Measurements from ENCODE around the gene HINFP.
A peak's percentile ranks its signal among the peaks of the same experiment; 100 is the strongest.
"Not testable (repeated sequence)": the region's sequence is repeated elsewhere in the genome, so short reads cannot be mapped to it uniquely, and the experiment has no call there.

HINFP gene

DNA sequence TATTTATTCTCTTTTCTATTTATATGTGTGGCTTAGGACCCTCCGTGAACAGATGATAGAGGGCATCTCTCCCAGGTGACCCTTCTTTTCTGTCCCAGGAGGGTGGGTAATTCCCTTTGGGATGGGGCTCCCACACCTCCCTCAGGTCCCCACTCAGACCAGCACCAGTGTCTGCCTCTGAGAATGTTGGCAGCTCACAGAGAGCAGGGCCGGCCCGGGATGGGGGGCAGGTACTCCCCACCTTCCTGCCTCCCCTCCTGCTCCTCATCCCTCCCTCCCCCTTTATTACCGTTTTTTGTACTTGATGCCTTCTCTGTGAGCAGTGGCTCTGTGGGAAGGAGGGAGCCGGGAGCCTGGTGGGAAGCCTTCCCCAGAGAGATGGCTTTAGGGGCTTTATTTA lies 4.8 kb upstream of the HINFP start:
- FAIRE-seq: no peak
- DNase-seq (ENCODE audit: low spot score): no peak

DNA sequence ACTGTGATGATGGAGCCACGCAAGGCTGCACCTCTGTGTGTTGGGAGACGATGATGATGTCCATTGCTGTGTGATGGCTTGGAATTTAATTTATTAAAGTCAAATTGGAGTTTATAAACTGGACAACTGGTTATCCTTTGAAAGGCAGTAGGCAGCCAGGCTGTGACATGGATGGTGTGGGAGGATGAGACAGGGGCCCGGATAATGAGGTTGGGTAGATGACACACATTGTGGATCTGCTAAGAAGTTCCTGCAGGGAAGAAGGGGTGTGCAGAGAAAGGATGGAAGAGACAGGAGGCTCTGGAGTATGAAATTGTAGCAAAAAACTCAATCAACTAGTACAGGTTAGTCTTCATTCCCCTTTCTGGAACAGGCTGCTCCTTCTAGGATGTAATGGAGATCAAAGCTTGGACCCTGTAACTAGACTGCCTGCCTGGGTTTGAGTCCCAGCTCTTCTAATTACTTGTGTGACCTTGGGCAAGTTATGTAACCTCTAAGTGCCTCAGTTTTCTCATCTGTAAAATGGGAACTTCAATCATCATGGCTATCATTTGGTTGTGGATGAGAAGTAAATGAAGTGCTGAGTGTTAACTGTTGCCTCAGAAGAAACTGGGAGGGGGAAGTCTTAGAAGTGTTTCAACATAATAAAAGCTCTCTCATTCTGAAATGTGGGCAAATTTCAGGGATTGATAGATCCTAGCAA lies 4.2 kb upstream of the HINFP start:
- no peak for FAIRE-seq
- DNase-seq (ENCODE audit: low spot score): no peak

DNA sequence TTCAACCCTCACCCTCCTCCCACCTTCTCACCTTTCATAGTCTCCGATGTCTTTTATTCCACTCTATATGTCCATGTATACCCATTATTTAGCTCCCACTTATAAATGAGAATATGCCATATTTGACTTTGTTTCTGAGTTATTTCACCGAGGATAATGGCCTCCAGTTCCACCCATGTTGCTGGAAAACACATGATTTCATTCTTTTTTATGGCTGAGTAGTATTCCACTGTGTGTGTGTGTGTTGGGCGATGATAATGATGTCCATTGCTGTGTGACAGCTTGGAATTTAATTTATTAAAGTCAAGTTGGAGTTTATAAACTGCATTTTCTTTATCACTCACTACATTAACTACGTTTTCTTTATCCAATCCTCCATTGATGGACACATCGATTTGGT lies 3.2 kb upstream of the HINFP start:
- FAIRE-seq (no peak), DNase-seq (ENCODE audit: low spot score) (no peak)

DNA sequence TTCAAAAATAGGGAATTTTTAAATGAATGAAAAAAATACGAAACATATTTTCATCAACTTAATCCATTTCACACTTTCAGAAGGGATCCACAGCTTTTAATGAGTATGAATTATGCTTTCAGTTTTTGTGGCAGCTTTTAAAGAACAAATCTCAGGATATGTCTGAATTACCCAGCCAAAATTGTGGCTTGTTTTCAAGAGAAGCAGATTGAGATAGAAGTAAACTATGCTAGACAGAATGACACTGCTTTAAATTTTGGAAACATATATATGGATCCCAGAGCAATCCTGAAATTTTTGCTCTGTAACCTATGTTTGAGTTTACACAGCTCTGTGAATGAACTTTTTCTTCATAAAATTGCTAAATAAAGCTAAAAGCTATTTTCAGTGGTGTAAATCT lies 2.4 kb upstream of the HINFP start:
- FAIRE-seq (no peak), DNase-seq (ENCODE audit: low spot score) (no peak)

DNA sequence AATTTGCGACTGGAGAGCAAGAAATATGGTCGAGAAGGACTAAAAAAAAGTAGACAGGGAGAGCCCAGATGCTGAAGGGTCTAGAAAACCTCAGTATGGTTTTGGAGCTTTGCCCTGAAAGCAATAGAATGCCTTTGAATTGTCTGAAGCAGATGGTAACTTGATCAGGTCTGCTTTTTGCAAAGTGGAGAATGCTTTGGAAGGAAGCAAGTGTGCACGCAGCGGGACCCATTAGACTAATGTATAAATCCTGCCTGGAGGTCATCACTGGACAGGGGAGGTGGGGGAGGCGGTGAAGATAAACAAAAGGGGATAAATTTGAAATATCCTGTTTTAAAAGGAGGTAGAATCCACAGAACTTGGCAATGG lies 757 bp upstream of the HINFP start:
- DNase-seq (ENCODE audit: low spot score) (no peak), FAIRE-seq (no peak)

DNA sequence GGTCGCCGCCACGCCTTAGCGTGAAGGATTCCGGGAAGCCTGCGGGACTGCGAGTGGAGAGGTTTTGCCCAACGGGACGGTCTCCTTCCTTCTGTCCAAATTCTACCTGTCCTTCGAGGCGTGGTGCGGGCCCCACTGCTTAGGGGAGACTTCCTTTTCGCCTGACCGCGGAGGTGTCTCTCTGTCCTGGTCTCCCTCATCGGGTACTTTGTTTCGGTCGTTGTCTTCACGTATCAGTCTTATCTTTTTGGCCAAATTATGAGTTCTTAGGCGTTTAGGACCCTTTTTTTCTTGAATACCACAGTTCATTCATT lies 388 bp downstream of the HINFP start:
- DNase-seq (ENCODE audit: low spot score) (no peak), FAIRE-seq (no peak)

DNA sequence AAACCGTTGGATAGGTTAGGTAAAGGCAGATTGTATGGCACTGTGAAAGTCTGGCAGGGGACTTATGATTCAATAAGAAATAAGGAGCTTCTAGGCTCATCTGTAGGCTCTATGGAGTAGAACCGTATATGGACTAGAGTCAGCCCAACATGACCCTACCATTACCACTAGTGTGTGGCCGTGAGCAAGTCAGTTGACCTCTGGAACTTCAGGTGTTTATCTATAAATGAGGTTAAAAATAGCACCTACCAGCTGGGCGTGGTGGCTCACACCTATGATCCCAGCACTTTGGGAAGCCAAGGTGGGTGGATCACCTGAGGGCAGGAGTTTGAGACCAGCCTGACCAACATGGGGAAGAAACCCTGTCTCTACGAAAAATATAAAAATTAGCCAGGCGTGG lies 4.4 kb downstream of the HINFP start:
- FAIRE-seq (no peak), DNase-seq (ENCODE audit: low spot score) (no peak)

DNA sequence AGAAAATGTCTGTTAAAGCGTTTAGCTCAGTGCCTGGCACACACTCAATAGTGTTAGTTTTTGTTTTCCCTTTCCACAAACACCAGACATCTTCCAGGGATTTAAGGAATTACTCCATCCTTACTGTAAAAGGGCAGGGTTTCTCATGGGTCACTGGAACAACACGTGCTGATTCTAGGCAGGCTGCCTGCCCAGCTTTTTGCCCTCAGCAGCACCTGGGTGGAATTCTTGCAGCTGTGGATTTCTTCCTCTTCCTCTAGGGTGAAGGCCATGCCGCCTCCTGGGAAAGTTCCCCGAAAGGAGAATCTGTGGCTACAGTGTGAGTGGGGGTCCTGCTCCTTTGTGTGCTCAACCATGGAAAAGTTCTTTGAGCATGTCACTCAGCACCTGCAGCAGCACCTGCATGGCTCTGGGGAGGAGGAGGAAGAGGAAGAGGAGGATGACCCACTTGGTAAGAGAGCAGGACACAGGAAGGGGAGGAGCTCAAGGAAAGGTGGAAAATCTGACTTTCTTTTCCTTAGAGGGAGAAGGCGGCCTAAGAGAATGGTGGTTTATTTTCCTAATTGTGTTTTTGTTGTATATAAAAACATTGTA lies 5.4 kb downstream of the HINFP start:
- FAIRE-seq (no peak), DNase-seq (ENCODE audit: low spot score) (no peak)

DNA sequence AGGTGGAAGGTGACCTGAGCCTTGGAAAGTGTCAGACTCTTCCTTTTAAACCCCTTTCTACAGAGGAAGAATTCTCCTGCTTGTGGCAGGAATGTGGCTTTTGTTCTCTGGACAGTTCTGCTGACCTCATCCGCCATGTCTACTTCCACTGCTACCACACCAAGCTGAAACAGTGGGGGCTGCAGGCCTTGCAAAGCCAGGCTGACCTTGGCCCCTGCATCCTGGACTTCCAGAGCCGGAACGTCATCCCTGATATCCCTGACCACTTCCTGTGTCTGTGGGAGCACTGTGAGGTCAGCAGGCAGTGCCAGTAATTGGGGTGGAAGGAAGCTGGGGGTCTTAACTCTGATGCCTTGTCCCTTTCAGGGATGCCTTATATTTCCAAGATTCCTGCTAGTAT lies 9.3 kb downstream of the HINFP start:
- no peak for DNase-seq (ENCODE audit: low spot score)
- FAIRE-seq: no peak

DNA sequence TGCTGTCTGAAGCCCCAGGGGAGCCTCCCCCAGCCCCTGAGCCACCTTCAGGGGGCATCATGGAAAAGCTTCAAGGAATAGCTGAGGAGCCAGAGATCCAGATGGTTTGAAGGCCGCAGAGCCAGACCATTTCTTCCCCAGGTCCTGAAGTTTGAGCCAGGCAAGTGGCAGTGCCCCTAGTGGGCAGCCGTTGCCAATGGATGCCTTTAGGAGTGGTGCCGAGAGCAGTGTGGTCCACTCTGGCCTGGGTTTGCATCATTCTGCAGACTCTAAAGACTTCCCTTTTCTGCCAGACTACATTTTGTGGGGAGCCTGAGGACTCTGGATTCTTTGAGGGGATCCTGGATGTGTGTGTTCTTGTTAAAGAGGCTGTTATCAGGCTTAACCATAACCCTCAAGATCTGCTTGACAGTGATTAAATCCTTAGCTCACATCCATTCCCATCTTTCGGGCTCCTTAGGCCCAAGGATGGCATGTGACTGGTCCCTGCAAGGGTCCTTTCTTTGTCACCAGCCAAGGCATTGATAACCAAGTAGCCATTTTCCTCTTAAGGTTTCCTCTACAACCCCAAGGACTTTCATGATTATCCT lies 13.1 kb downstream of the HINFP start:
- FAIRE-seq (no peak), DNase-seq (ENCODE audit: low spot score) (no peak)

DNA sequence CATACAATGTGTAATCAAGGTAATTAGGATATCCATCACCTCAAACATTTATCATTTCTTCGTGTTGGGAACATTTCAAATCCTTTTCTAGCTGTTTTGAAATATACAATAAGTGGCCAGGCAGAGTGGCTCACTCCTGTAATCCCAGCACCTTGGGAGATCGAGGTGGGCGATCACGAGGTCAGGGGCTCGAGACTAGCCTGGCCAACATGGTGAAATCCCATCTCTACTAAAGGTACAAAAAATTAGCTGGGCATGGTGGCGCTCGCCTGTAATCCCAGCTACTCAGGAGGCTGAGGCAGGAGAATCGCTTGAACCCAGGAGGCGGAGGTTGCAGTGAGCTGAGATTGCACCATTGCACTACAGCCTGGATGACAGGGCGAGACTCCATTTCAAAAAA lies 17.9 kb downstream of the HINFP start:
- not testable (repeated sequence) for FAIRE-seq; DNase-seq (ENCODE audit: low spot score)

DNA sequence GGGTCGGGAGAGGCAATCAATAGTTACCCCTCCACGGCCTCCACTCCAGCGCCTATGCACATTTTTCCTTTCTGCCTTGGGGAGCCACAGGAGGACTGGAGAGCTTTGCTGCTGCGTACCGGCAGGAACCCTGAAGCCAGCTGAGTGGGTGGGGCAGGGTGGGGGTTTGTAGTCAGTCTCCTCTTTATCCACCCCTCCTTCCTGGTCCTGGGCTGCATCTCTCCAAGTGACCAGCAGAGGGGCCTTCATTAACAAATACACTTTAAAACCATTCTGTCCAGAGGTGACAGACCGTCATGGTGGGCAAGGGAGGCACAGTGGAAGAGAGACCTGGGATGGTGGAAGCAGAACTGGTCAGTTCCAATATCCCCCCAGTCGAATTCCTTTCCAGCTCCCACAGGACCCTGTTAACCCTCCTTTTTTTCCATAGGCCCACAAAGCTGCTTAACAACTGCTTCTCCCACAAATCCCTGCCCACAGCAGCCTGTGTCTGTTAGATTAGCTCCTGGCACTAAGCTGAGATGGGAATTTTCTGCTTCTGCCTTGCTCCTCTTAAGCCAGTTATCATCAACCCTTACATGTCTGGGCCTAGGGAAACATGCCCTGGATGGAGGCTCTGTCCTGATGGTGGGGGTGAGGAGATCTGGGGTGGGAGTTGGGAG lies 23.6 kb downstream of the HINFP start:
- DNase-seq (ENCODE audit: low spot score) (peak; percentile 80), FAIRE-seq (no peak)

DNA sequence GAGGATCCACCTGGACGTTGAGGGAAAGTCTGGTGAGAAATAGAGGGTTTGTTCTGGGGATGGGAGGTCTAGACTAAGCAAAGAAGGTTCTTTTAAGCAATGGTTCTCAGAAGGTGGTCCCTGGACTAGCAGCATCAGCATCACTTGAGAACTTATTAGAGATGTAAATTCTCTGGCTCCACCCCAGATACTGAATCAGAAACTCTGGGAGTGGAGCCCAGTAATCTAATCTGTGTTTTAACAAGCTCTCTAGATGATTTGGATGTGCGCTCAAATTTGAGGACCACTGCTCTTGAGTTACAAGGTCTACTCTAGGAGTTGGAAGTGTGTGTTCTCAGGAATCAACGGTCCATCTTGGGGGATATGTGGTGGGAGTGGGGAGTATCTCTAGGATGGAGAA lies 24.2 kb downstream of the HINFP start:
- DNase-seq (ENCODE audit: low spot score) (no peak), FAIRE-seq (no peak)

DNA sequence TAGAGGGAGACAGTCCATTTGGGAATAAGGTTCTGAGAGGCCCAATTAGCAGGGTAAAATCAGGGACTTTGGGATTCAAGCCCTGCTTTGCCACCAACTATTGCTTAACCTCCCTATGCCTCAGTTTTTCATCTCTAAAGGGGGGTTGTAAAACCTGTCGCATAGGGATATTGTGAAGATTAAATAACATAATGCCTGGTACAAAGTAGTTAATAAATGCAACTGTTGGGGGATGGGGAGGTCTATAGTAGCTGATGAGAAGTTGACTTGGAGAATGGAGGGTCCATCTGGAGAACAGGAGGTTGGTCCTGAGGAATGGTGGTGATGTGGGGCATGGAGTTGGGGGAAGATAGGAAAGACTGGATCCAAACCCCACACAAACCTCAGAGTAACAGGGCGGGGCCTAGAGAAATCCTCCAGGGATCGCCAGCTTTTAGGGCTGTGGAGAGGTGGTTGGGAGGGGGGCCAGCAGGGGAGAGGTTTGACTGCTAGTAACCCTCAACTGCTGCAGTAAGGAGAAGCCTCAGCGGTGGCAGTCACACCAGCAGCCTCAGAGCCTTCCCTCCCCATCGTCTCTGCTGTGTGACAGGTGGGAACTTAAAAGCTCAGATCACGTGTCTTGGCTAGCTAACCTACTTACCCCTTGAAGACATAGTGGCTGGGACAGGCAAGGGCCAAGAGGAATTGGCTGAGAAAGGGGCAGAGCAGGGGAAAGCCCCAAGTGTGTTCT lies 26.4 kb downstream of the HINFP start:
- FAIRE-seq (no peak), DNase-seq (ENCODE audit: low spot score) (no peak)

DNA sequence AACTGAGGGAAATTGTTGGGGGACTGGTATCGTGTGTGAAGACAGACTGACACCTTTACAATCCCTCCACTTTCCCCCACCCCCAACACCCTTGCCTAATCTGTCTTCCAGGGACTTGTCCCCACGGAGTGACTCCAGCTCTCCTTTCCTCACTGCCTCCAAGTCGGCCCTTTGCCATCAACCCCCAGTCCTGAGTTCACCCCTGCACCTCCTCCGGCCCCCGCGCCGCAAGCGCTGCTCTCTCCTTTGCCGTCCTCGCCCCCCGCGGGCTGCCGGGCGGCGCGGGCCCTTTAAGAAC lies 27.3 kb downstream of the HINFP start:
- no peak for DNase-seq (ENCODE audit: low spot score)
- FAIRE-seq: no peak

DNA sequence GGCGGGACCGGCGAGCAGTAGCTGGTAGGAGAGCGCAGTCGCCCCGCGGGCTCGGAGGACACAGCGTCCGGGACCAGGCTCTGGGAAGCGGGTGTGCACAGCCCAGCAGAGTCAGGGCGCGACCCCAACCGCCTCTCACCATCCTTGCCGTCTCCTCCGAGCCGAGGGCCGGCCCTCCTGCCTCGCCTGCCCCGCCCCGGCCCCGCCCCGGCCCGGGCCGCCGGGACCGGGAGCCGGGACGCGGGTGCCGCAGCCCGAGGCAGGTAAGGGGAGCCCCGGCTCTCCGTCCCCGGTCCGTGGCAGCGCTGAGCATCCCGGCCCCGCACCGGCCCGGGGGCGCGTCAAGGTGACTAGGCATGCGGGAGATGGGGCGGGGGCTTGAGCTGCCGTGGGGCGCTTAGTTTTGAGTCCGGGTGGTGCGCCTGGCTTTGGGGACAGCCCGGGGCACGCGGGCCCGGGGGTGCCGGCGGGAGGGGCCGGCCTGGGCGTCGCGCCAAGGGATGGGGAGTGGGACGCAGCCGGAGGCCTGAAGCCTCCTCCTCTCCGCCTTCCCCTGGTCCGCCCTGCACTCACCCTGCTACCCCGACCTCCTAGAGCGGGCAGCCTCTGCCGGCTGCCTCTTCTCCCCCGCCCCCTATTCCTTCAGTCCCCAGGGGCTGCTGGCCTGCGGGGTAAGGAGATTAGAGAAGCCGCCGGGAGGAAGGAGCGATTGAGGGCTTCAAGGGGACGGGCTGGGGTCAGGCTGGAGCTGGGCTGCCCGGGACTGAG lies 27.8 kb downstream of the HINFP start, which contains the start of gene ABCG4:
TSS of gene ABCG4 (plus strand) at position 35 of the 768 bp plus-strand sequence. CDS start 914 bp downstream, outside the sequence.
- DNase-seq (ENCODE audit: low spot score) (peak; percentile 34), FAIRE-seq (no peak)

DNA sequence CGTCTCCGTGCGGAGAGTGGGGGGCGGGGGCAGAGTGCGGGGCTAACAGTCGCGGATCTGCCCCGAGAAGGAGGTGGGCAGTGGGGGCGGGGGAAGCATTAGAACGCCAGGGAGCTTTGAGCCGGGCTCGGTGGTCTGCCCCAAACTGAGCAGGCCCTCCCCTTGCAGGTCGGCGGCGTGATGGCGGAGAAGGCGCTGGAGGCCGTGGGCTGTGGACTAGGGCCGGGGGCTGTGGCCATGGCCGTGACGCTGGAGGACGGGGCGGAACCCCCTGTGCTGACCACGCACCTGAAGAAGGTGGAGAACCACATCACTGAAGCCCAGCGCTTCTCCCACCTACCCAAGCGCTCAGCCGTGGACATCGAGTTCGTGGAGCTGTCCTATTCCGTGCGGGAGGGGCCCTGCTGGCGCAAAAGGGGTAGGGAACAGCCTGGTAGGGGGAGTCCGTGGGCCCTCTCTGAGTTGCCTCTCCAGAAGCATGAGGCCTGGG lies 28.5 kb downstream of the HINFP start:
- DNase-seq (ENCODE audit: low spot score): no peak
- no peak for FAIRE-seq

DNA sequence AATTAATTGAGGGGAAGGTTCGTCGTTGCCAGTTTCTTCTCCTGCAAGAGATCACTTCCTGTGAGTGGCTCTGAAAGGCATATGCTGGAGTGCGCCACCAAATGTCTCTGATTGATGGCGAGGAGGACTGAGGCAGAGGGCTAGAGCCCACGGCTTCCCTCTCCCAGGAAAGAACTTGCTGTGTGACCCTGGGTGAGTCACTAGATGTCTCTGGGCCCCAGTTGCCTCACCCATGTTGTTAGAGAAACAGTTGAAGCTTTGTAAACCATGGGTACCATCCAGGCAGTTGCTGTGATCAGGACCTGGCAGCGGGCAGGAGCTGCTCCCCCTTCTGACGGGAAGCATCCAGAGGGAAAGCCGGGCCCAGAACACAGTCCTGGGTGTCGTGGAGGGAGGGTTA lies 30.7 kb downstream of the HINFP start:
- DNase-seq (ENCODE audit: low spot score) (no peak), FAIRE-seq (no peak)

DNA sequence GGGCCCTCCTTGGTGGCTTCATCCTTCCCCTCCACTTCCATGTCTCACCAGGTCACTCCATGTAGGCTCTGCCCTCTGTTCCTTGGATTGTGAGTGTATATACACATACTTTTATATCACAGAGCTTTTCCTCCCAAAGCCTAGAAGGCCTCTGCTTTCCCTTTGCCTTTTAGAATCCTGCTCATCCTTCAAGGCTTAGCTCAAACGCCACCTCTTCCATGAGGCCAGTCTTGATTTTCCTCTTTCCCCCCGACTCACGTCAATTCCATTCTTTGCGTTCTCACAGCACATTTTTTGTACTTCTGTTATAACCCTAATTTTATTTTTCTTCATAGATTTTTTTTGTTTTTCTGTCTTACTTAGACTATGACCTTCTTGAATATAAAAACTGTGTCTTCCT lies 31.2 kb downstream of the HINFP start:
- FAIRE-seq (no peak), DNase-seq (ENCODE audit: low spot score) (no peak)

DNA sequence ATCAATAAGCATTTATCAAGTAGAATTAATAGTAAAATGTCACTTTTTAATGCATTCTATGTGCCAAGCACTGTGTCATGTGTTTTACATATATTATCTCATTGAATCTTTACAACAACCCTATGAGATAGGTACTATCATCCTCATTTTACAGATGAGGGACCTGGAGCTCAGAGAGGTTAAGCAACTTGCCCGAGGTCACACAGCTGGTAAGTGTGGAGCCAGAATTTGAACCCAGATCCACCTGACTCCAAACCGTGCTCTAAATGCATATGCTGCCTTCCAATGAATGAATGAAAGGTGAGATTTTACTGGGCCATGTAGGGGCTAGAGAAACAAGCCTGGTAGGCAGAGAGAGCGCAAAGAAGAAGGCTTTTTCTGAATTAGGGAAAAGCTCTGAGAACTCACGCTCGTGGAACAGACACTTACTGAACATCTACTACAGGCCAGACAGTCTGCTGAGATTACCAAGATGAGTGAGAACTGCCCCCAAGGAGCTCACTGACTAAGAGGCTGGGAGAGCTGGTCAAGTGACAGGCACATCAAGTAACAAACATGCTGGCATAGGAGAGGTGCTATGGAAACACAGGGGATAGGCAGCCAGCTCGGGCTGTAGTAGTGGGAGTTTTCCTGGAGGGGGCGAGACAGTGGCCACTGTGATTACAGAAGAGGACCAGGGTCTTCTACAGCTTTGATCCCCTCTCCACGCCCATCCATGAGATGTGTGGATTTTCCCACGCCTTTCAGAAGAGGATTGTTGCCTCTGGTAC lies 31.9 kb downstream of the HINFP start:
- FAIRE-seq: no peak
- no peak for DNase-seq (ENCODE audit: low spot score)

DNA sequence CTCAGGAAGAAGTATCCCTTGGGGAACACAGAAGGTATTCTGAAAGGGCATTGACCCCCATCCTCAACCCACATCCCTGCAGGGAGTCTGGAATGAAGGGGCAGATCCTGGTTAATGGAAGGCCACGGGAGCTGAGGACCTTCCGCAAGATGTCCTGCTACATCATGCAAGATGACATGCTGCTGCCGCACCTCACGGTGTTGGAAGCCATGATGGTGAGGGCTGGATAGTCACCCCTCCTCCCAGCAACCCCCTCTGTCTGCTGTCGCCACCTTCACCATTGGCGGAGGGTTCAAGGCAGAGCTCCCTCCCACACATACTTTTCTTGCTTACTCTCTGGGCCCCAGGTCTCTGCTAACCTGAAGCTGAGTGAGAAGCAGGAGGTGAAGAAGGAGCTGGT lies 32.8 kb downstream of the HINFP start:
- FAIRE-seq (no peak), DNase-seq (ENCODE audit: low spot score) (no peak)

Measured in urothelium cell line (cell line).